Panc1 (cell line): ENCODE measurements around the gene PDCL3.

Experiments used
- CTCF ChIP-seq: fragments of 450-650 bp; IDR thresholded peaks from 2 replicates; pipeline ENCODE4 v1.5.1; 2017; ENCODE audit warnings: mild to moderate bottlenecking
- POLR2AphosphoS5 ChIP-seq: IDR thresholded peaks from 2 replicates; pipeline ENCODE4 v1.6.1; 2012; ENCODE audit warnings: mild to moderate bottlenecking, low read depth, low read length, moderate library complexity

- TF ChIP-seq CTCF (no peak), POLR2AphosphoS5 (no peak)
Observed at GRCh38 chr2:100563407-100564247, 834 bp downstream of the PDCL3 start.
